GM18502 (cell line): Measurements from ENCODE around the gene LRRC2.
"Not testable (repeated sequence)": the region's sequence is repeated elsewhere in the genome, so short reads cannot be mapped to it uniquely, and the experiment has no call there.

ENCODE experiments used
- ATAC-seq: cut with Tn5 transposase; IDR thresholded peaks from one replicate; pipeline ENCODE4 v1.9.1; 2021; ENCODE audit warnings: mild to moderate bottlenecking; ENCODE audit not compliant: unreplicated experiment, poor library complexity

Gene LRRC2, protein sequence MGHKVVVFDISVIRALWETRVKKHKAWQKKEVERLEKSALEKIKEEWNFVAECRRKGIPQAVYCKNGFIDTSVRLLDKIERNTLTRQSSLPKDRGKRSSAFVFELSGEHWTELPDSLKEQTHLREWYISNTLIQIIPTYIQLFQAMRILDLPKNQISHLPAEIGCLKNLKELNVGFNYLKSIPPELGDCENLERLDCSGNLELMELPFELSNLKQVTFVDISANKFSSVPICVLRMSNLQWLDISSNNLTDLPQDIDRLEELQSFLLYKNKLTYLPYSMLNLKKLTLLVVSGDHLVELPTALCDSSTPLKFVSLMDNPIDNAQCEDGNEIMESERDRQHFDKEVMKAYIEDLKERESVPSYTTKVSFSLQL

DNA sequence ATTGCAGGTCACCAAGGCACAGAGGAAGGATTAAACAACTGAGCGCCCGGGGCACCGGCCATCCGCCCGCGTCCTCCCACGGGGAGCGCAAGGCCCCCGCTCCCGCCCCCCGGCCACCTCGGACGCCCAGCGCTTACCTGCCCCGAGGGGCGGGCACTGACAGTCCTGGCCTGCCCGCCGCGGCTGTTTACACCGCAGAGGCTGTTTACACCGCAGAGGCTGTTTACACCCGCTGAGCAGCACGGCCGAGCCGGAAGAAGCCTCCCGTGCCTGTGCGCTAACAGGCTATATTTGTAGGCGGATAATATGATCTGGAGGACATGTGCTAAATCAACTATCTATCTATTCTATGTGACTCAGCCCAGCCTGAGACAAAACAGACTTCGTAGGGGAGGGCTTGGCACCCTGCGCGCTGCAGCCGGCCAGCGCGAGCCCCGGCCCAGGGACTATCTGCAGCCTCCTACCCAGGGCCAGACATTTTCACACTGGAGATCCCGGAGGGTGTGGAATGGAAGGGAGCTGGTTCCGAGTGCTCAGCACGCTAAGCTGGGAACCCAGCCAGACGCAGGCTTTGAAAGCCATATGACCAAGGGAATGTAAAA is at the start of gene LRRC2:
Gene LRRC2, minus strand, starts transcription at position 263 of the 602 bp plus-strand sequence. CDS start 14,711 bp downstream, outside the sequence.
- no peak for ATAC-seq

DNA sequence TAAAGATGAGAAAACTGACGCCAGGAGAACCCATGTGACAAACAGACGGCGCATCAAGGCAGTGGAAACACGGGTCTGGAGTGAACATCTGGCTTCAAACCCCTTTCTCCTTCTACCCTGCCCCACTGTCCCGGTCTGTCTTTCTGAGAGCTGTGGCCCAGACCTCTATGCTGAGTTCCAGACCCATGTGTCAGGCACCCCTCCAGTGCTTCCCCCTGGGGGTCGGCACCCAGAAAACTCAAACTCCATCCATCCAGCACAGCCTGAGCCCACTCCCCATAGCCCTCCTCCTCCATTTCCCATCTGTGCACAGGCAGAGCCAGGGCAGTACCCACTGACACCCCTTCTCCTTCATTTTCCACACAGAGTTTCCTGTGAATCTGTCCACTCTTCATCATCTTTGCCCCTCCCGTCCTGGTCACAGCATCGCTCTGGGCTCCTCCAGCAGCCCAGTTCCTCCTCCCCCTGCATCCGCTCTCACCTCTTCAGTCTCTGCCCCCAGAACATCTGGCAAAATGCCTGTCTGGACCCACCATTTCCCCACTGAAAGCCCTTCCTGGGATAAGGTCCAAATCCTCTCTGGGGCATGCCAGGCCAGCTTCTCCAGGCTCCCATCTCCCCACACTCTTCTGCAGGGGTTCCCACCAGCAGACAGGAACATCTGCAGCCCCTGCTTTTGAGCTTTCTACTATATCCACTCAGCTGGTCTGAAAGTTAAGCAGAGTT is 49.1 kb upstream of the LRRC2 start:
- ATAC-seq: no peak

DNA sequence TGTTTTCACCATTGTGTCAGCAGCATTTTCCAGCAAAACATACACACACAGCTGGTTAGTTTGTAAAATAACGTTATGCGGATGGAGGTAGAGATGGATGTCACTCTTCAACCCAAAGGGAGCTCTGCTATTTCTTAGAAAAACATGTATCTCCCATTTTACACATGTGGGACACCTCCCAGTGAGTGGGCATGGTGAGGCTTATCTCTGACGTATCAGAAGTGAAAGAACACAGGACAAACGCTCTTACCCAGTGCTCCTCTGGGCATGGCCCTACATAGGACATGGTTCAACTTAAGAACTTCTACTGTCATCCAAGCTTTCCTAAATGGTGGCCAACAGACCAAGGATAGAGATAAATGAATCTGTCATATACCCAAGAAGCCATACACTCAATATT is 48.3 kb upstream of the LRRC2 start:
- ATAC-seq: no peak

DNA sequence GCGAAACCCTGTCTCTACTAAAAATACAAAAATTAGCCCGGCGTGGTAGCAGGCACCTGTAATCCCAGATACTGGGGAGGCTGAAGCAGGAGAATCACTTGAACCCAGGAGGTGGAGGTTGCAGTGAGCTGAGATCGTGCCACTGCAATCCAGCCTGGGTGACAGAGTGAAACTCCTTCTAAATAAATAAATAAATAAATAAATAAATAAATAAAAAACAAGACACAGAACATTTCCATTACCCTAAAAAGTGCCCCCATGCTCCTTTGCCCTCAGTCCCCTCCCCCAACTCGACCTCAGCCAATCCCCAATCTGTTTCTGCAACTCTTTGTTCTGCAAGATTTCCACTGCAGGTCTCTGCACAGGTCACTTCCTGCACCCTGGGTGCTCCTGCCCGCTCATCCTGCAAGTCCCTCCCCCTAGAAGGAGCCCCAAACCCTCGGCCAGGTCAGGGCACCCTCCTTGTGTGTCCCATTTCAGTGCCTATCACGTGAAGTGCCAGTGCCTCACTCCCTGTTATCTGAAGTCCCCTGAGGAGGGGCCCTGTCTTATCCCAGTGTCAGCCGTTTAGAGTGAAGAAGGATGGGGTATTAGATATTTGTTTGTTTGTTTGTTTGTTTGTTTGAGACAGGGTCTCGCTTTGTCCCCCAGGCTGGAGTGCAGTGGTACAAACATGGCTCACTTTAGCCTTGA is 47.4 kb upstream of the LRRC2 start:
- no peak for ATAC-seq

DNA sequence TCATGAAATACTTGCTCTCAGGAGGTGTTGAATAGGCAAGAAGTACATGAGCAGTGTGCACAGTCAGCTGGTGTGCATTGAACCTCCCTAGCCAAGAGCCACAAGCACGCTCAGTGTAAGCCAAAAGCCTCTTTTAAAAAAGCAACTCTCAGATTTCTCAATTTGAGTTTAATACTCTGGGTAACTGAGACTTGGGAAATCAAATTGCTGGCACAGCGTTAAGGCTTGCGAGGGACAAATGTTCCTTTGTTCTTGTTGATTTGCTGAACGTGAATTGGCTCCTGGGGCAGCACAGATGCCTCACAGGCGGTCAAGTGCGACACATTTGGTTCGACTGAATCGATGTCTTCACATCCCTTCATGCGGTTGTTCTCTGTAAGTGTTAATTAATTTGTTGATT is 46.2 kb upstream of the LRRC2 start, which contains the start of gene FAM240A:
Gene FAM240A, plus strand, starts transcription at position 202 of the 400 bp plus-strand sequence. Its CDS starts 159 bp downstream, at position 361.
- no peak for ATAC-seq

DNA sequence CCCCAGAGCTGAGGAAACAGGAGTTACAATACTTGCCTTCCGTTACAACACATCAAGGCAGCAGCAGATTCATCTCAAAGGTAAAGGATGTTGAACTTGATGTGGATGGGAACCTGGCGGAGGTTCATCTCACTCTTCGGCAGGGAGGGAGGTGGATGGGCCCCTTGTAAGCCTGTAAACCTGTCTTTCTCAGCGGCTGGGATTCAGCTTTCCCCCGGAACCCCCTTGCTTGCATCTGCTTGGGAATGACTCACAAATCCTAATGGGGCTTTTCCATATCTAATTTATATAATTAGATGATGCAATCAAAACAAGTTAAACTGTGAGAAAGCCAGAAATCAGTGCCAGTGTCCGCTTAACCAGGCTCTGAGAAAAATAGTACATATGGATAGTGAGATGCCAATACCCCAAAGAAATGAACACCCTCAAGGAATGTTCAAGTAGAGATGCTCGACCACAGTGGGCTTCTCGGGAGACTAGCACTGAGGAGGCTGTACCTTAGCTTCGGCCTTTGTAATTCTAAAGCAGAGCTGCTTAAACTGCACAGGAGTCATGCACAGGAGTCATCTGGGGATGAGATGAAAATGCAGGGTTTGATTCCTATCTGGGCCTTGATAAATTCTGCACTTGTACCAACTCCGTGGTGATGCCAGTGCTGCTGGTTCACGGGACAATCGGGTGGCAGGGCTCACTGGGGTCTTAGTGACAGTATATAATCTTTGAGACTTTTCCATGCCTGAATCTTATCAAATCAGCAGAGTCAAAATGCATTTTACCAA is 44.0 kb upstream of the LRRC2 start:
- ATAC-seq: no peak

DNA sequence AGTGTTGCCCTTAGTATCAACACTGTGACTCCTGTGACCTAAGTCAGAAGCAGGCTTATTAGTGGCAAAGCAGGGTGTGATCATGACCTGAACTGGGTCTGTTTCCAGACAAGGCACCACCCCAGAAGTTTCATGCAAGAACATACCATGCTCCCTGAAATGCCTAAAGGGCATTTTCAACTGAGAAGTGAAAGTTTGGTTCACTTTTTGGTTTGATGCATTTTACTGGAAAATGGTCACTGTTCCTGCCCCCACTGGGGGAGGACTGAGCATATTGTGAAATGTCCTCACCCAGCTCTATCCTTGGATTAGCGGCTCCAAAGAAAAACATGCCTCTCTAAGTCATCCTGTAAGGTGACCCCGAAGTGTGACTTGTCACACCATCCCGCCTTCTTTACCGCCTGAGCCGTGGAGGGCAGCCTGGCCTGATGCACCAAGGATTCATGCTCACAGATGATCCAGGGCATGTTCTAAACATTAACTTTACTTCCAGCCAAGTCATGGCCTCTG is 43.2 kb upstream of the LRRC2 start:
- no peak for ATAC-seq

DNA sequence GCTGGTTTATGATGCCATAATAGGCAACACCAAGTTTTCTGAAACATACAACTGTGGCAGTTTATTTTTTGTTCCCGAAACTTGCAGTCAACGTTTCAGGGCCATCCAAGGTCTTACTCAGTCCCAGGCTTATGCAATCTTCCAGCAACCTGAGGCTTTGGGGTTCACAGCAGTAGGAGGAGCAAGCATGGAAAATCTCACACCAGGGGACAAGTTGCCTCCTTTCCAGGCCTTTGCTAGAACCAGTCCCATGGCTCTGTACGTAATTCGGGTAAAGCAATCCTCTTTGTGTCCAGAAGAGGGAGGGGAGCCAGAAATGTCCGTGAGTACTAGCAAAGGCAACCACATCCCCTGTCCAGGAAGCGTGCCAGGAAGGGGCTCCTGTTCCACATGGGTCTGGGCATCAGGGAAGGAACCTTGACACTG is 41.5 kb upstream of the LRRC2 start:
- ATAC-seq: no peak

DNA sequence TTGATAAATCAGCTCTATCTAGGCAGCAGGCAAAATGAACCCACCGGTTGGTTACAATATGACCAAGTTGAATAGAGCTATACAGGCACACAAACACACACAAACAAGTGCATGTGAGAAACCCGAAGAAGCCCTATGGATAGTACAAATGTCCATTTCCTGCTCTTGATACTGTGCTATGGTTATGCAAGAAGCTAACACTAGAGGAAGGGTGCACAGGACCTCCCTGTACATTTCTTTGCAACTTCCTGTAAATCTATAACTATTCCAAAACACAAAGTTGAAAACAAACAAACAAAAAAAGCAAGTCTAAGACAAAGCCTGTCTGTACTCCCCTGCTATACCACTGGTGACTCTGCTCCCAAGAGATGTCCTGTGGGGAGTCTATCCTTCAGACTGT is 38.0 kb upstream of the LRRC2 start:
- no peak for ATAC-seq

DNA sequence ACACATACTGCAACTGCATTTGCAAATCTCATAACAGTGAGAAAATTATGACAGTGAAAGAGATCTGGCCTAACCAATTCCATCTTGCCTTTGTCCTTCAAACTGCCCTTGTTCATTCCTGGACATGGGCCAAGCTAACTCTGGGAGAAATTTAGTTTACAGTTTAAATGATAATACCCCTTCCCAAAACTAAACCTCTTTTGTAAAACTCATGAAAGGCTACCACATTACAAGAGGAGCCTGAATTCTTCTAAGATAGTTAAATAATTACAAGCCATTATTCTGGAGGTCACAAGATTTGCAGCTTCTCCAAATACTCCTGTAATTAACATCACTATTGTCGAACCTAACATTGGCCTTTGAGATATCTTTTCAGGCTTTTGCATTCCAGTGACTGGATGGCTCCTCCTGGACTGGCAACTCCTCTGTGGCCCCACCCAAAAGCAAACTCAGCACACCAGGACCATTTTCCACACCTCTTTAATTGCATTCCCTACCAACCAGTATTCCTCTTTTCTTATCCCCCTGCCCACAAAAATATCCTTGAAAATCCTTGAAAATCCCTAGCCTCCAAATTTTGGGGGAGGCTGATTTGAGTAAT is 37.4 kb upstream of the LRRC2 start:
- no peak for ATAC-seq

DNA sequence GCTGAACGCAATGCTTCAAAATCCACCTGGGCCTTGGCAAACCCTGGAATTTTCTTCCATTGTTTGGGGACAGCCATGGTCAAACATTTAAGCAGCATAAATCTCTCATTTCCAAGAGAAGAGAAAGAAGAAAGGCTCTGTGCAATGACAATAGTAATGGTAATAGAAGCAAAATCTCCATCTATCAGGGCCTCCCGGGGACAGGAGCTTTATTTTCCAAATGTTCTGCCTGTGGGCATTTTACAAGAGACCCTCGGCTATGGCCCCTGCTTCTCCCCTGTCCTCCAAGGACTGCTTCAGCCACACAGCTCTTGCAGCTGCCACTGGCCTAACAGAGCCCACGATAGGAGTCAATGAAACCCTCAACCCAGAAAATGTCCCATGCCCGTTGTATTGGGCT is 33.5 kb upstream of the LRRC2 start:
- ATAC-seq: no peak

DNA sequence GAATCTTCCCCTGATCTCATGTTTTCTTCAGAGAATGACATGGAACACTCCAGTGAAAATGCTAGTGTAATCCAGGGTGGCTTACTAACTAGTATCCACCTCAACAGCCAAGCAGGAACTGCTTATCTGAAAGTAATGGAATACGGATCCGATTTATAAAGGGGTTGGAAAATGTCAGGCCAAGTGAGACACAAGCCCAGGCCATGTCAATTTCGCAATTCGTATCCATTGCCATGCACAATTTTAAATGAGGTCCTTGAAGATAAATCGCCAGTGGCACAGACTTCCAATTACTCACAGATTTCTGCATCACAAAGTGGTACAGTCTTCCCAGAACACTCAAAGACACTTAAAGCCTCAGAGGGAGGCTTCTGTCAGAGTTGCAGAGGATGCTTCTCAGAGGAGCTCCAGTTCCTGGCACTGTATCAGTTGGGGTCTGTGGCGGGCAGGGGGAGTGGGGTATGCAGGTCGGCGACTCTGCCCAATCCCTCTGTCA is 29.8 kb upstream of the LRRC2 start:
- ATAC-seq: no peak

DNA sequence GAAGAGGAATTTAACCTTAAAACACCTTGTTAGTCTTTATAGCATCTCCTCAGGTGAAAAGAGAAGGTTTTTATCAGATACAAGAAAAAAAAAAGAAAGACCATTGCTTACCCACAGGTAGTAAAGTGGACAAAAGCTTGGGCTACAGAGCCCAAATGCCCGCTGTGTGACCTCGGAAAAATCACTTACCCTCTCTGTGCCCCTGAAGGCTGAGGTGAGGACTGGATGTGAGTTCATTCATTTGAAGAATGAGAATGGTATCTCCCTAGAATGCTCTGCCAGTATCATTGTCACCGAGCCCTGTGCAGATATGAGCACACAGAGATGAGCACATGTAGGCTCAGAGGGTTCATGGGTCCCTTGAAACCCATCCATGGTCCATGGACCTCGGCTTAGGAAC is 28.6 kb upstream of the LRRC2 start:
- no peak for ATAC-seq

DNA sequence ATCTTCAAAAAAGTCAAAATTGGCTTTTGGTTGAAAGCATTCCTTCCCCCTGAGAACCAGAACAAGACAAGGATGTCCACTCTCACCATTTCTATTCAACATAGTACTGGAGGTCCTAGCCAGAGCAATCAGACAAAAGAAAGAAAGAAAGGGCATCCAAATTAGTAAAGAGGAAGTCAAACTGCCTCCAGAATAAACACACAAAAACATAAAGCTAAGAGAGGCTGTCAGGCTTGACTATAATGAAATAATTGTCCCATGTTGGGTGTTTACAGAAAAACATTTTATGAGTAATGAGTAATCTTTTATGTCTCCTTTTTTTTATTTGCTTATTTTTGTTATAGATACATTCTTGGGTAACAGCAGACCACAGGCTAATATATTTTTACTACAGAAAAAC is 27.9 kb upstream of the LRRC2 start:
- no peak for ATAC-seq

DNA sequence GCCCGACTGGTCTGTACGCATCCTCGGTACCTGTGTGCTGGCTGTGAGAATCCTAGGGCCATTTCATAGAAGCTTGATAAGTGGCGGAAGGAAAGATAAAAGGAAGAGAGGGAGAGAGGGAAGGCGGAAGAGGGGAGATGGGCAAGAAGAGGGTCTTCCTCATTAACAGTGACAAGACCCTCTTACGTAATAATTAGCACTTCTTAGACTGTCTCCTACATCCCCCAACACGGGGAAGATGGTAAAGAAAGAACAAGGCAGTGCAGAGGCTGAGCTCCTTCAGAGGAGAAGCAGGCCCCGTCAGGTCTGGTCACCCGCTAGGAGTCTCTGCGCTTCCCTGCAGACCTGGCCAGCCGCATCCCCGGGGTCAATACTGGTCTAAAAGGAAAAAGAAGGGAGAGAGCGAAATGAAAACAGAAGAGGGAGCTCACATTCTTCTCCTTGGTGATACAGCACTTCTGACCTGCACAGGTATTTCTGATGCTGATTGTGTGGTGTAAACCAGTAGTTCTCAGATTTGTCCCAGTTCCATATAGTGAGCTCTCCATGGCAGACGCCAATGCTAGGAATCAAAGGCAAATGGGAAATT is 27.3 kb upstream of the LRRC2 start:
- no peak for ATAC-seq

DNA sequence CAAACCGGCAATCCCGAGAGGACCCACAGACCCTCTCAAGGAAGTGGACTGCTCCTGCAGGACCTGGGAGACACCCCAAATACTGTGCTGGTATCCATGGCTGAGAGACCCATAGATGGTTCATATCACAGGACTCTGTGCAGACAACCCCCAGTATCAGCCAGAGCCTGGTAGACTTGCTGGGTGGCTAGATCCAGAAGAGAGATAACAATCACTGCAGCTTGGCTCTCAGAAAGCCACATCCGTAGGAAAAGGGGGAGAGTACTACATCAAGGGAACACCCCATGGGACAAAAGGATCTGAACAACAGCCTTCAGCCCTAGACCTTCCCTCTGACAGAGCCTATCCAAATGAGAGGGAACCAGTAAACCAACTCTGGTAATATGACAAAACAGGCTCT is 21.2 kb upstream of the LRRC2 start:
- ATAC-seq: not testable (repeated sequence)

DNA sequence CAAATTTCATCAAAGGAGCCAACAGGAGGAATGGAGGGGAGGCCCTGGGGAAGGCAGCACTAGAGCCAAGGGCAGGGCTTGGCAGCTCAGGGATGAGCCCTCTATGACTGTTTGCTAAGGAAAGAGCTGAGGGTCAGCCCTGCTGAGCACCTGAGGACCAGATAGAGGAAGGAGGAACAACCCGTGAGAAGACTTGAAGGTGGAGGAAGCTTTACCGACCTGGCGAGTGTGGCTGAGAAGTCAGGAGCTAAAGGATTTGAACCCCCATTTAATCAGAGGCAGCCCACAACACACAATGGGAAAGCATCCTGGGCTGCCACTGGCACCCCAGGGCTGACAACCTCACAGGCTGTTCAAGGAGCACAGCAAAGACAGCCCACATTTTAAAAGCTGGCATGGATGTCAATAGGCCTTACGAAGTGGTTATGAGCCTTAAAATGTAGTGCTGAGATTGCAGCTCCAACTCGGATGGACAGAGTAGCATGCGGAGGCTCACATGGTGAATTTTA is 20.7 kb upstream of the LRRC2 start:
- no peak for ATAC-seq

DNA sequence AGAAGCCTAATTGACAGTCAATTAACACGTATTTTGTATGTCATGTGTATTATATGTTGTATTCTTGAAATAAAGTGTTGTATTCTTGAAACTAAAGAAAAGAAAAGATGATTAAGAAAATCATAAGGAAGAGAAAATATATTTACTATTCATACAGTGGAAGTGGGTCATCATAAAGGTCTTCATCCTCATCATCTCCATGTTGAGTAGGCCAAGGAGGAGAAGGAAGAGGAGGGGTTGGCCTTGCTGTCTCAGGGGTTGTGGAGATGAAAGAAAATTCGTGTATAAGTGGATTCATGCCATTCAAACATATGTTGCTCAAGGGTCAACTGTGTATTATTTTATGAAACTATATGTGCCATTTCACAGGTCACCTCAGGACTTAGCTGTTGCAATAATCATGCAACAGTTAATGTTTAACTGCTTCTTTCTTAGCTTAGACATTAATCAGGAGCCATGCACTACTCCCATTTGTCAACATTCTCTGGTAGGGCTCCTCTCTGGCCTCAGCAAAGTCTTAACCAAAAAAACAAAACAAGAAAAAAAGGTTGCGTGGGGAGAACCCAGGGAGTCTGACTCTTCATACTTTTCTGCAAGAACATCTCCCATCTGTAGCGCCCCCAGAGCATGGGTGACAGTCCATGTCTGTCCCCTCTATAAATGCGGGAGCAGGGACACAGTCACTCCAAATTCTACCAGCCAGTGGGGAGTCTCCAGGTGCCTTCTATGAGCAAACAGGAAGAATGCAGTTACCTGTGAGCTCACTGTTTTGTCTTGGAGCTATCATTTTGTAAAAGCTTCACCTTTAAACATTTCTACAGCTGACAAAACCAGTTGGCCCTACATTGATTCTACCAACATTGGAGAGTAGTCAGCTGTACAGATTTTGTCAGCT is 19.9 kb upstream of the LRRC2 start:
- no peak for ATAC-seq
